Cardiac fibroblast (primary cell): ENCODE data around the gene ZFP36.

Experiments
- DNase-seq, 2 donors: peaks; one replicate each; pipeline versions ENCODE4 v3.0.0 to v3.0.0-alpha.2; 2010; ENCODE audit warnings: low read depth in 2 of 2
- H3K4me3 ChIP-seq, 2 donors: replicated peaks in 1 of 2; 1 replicate in 1 of 2; 2 replicates in 1 of 2; pipeline ENCODE4 v1.5.1; 2011; ENCODE audit warnings: low read depth in 2 of 2, low read length in 2 of 2, mild to moderate bottlenecking in 2 of 2, moderate library complexity in 1 of 2
- TF ChIP-seq, protein P1 (sequence below): IDR thresholded peaks from one replicate; pipeline ENCODE4 v1.5.1; 2011; ENCODE audit warnings: low read depth, mild to moderate bottlenecking, low read length, inconsistent platforms

ZFP36 gene

DNA sequence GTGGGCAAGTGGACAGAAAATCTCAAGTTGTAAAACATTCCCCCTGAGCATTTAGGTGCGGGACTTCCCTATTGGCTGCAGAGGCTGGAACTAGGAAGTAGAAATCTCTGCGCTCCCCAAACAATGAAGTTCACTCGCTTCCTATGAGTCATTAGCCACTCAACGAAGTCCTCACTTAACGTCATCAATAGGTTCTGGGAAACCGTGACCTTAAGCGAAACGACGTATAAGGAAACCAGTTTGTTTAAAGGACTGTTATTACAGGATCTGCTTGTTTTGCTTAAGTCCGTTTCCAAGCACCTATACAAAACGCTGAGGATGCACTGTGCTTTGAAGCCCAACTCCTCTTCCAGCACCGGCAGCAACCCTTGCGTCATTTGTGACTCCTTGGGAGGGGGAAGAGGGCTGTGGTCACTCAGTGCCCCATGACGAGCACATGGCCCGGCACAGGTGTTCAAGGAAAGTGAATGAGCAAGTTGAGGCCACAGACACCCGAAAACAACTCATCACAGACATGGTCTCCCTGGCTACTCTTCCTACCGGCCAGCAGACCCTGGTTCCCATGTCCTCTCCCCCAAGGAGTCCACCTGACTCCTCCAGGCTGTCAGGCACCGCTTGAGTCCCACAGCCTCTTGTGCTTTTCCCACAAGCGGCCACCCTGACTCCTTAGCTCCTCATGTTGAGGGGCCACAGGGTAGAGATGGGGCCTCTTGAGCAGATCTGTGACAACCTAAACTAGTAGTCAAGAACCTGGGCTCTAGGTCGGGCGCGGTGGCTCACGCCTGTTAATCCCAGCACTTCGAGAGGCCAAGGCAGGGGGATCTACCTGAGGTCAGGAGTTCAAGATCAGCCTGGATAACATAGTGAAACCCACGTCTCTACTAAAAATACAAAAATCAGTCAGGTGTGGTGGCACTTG, 24.3 kb downstream of the ZFP36 start:
- peak overlapping the region in 1 of 2 donors; percentile 10 for H3K4me3 ChIP-seq
- DNase-seq: peak; percentile 95 to 99

DNA sequence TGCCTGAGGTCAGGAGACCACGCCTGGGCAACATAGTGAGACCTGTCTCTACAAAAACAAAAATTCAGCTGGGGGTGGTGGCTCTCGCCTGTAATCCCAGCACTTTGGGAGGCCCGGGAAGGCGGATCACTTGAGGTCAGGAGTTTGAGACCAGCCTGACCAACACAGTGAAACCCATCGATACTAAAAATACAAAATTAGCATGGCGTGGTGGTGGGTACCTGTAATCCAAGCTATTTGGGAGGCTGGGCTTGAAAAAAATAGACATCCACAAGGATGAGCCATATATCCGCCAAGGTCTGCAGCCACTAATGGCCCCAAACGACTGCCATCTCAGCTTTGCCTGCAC, 26.0 kb downstream of the ZFP36 start:
- TF ChIP-seq, protein P1, sequence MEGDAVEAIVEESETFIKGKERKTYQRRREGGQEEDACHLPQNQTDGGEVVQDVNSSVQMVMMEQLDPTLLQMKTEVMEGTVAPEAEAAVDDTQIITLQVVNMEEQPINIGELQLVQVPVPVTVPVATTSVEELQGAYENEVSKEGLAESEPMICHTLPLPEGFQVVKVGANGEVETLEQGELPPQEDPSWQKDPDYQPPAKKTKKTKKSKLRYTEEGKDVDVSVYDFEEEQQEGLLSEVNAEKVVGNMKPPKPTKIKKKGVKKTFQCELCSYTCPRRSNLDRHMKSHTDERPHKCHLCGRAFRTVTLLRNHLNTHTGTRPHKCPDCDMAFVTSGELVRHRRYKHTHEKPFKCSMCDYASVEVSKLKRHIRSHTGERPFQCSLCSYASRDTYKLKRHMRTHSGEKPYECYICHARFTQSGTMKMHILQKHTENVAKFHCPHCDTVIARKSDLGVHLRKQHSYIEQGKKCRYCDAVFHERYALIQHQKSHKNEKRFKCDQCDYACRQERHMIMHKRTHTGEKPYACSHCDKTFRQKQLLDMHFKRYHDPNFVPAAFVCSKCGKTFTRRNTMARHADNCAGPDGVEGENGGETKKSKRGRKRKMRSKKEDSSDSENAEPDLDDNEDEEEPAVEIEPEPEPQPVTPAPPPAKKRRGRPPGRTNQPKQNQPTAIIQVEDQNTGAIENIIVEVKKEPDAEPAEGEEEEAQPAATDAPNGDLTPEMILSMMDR: no peak
- H3K4me3 ChIP-seq: no peak overlapping the region

More for the DNA sequence above, 24.3 kb downstream of the ZFP36 start:
- TF ChIP-seq, protein P1: no peak

DNA sequence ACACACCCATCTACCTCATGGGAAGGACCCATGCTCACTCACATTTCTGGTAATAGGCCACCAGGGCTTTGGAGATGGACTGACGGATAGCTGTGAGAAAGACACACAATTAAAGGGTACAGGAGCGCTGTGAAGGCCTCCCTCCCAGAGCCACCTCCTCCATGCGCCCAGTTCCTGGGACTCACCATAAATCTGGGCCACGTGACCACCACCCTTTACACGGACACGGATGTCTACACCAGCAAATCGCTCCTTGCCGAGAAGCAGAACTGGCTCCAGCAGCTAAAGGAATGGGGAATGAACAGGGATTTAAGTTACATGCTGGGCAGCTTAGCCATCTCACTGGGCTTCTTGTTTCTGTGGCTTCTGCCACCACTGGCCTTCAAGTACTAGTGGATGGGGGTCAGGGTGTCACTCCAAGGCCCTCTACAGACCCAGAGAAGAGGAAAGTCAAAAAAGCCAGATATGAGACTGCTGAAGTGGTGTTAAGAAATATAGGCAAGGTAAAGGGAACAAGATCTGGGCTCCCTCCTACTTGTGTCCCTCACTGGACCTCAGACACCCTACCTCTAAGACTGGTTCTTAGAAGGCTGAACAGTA, 26.9 kb downstream of the ZFP36 start:
- no peak overlapping the region for H3K4me3 ChIP-seq
- TF ChIP-seq, protein P1: no peak
- no peak for DNase-seq

More for the DNA sequence above, 26.0 kb downstream of the ZFP36 start:
- DNase-seq: no peak

DNA sequence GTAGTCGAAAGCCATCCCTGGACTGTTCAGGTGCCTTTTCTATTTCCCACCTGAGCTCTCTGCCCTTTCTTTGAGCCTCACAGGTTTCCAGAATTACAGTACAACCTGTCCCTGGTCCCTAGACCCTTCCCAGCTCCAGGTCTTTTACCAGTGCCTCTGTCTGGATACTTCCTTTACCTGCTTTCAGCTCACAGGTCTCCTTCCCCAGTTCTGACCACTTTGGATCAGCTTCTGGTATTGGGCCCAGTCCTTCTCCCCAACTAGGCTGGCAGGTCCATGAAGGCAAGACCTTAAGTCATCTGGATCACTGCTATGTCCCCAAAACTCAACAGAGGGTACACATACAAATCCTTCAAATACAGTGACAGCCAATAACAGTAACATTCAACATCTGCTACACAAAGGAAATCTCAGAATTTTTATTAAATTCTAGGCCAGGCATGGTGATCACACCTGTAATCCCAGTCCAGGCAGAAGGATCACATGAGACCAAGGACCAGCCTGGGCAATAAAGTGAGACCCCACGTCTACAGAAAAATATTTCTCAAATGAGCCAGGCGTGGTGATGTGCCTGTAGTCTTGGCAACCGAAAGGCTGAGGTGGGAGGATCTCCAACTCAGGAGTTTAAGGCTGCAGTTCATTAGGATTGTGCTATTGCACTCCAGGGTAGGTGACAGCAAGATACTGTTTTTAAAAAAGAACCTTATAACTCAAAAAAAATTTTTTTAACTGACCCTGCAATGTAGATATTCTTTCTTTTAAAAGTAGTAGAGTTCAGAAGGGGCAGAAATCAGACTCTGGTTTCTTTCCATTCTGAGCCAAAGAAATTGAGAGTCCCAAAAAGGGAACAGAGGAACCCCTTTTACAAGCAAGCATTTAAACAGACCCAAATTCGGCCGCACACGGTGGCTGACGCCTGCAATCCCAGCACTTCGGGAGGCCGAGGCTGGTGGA, 27.8 kb downstream of the ZFP36 start:
- DNase-seq: peak in 1 of 2 donors; percentile 36
- TF ChIP-seq, protein P1: no peak
- peak overlapping the region; percentile 93 to 98 for H3K4me3 ChIP-seq

DNA sequence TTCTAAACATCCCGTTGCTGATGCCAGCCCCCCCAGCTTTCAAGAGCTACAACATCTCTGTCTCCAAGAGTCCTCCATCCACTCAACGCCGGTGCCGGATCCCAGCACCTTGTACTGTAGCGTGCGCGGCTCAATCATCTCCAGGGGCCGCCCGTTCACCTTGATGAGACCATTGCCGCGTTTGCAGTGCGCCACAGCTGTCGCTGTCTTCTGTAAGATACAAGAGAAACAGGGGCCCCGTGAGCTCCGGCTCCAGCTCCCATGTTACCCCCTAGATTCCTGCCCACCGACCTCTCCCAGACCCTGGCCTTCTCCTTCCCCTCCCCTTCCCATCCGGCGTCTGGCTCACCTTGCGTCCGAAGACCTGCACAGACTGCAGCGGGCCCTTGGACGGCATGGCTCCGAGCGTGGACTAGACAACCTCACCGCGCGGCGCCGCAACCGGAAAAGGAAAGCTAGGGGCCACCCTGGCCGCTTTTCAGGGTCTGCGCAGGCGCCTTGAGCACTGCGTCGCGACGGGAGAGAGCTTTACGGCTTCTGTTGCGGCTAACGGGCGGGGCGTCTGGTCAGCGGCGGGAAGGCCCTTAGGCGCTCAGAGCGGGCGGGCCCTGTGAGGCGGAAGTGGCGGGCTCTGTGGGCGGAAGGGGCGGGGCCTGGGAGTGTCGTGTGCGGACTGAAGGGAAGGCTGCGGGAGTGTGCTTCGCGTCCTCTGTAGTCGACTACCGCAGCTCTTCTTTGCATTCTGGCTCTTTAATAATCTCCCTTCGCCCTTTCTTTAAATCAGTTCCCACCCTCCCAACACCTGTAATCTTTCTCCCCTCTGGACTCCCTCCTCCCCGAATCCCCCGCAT, 29.1 kb downstream of the ZFP36 start, which contains the start of gene RPS16:
RPS16 (minus strand) TSS at position 451 of the 851 bp plus-strand sequence; CDS start at position 397, 54 bp downstream.
- peak within 1 kb of the TSS; percentile 93 to 98 for H3K4me3 ChIP-seq
- TF ChIP-seq, protein P1: no peak
- DNase-seq: peak; percentile 98 to 99

DNA sequence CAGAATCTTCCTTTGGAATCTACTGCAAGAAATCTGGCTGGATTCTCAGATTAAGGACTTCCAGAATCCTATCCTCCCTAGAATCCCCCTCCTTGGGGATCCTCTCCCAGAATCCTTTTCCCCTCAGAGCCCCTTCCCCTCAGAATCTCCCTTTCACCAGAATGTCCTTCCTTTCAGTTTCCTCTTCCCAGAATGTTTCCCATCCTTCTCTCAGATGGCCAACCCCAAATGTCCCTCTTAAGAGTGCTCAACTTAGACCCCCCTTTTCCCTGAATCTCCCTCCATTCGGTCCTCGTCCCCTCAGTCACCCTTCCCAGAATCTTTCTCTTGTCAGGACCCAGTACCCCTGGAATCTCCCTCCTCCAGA, 29.7 kb downstream of the ZFP36 start:
- TF ChIP-seq, protein P1: no peak
- DNase-seq: no peak
- peak overlapping the region; percentile 56 to 93 for H3K4me3 ChIP-seq
